Posterior vena cava (tissue), 2 donors: Measurements from ENCODE around the gene PCYT1A. TPM values are rescaled to one million over a fixed set of nuclear protein-coding genes. Genes with fewer than 3 reads are reported as not detected.
"Not testable (repeated sequence)": the region's sequence is repeated elsewhere in the genome, so short reads cannot be mapped to it uniquely, and the experiment has no call there.

ENCODE experiments used
- DNase-seq: peaks from one replicate; pipeline ENCODE4 v3.0.0-alpha.2; 2020; ENCODE audit warnings: low spot score
- intact Hi-C, 2 donors: fragments of 100-400 bp; cut with DNase I; formaldehyde crosslinking; loops; one replicate each; pipeline versions ENCODE4 v1.14.1 to v1.14.2; 2022 to 2023
- total RNA-seq, 2 donors: library from RNA; stranded (reverse); fragmentation: NEBNext Ultra II Directional; extraction: Animal tissue kit (Norgen Biotek cat#: 25700); gene quantifications; one replicate each; pipeline ENCODE4 v1.2.1, GENCODE V29; 2021
- donor health status: DM: yes; HTN: yes; CAD: no.
- donor health status: DM: yes; HTN: yes; CAD: no.

The PCYT1A gene
- total RNA-seq, 2 donors from 2014 or later = 62.9 to 64.9 TPM

DNA sequence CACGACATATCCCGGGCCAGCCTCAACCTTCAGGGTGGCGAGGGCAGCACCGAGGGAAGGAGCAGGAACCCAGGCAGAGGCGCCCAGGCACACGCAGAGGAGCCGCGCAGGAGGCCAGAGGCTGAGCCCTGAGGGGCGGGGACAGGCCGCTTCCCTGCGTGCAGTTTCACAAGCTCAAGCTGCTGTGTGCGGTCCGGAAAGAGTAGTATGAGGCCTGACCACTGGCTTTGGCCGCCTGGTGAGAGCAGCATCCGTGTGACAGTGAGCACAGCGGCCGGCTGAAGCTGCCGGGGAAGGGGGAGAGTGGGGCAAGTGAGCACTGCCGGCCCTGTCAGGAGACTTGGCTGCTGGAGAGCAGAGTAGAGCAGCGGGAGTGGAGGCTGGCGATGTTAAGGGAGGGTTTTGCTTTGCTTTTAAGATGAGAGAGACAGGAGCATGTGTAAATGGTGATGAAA lies 85.0 kb downstream of the PCYT1A start:
- DNase-seq = peak; percentile 91
- intact Hi-C loops = no loop called here

DNA sequence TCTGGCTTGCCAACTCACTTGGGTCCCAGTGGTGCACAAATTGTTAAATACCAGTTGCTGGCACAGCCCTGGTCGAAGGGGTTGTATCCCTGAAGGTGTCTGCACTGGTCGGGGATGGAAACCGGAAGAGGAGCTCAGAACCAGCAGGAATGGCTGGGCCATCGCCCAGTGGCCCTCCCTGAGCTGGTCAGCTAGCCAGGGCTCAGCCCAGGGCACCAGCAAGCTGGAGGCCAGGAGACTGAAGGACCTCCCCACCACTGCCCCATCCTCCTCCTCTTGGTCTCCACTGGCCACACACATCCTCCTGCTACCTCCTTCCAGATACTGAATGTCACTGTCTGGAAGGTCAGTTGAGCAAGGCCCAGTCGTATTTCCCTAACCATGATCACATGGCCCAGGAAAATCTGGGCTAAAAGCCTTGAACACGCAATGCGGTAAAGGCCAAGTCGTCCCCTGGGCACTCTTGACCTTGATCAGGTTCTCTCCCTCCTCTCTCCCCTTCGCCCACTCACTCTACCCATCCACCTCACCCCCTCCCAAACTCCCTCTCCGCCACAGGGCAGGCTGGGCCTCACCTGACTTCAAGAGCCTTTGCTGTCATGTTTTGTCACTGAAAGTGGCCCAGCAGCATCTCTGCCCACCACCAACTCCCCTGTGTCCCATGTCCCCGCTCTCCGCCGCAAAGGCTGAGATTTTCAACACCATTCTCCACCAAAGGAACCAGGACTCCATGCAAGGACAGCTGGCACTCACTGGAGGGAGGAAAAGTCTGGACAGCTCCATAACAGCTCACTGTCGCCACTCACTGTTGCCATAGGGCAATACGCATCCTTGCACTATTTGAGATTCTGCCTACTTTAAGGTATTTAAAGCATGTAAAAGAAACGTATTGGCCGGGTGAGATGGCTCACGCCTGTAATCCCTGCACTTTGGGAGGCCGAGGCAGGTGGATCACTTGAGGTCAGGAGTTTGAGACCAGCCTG lies 88.5 kb downstream of the PCYT1A start:
- intact Hi-C loops = loop anchor here (5.0 to 10.0 kb wide), 2 partner anchors 117 to 124 kb away; partner anchors contain the start of gene TFRC (in 1 of the 2)
- DNase-seq = no peak

DNA sequence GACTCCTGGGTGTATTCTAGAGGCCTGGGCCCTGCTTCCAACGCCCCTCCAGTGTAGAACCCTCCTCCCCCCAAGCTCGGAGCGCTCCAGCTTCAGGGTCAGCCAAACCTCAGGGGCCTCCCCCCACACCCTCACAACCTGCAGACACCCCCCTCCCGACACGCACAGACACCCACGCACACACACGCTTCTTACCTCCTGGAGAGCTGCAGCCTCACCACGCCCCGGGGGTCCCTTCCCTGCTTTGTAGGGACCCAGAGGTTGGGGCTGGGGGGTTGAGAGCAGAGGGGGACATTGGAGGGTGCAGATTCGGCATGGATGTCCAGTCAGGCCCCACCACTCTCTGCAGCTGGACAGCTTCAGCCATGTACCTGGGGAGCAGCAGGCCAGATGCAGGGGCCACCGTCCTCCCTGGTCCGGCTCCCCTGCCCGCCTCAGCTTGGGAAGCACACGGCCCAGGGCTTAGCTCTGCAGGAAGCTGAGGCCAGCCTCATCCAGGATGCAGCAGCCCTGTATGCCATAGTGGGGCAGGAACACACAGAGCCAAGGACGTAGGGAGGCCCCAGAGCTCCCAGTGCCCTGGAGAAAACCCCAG lies 89.3 kb downstream of the PCYT1A start:
- DNase-seq = no peak
- intact Hi-C loops = loop anchor here (5.0 to 10.0 kb wide), 2 partner anchors 116 to 123 kb away; partner anchors contain the start of gene TFRC (in 1 of the 2)

DNA sequence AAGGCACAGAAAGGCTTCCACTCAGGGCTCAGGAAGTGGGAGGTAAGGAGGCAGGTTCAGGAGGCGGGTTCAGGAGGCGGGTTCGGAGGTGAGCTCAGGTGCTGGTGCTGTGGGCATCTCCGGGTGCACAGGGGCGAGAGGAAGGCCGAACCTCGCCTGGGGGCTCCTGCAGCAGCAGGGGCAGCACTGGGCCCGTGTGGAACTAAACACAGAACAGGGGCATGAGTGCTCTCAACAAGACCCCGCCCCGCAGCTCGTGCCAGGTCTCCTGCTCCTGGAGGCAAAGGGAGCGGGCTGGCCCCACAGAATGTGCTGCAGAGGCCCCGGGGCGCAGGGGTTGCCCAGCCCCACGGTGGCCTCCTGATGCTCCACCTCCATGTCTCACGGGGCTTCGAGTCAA lies 90.0 kb downstream of the PCYT1A start:
- intact Hi-C loops = loop anchor here (5.0 to 10.0 kb wide), 2 partner anchors 115 to 123 kb away; partner anchors contain the start of gene TFRC (in 1 of the 2)
- no peak for DNase-seq

DNA sequence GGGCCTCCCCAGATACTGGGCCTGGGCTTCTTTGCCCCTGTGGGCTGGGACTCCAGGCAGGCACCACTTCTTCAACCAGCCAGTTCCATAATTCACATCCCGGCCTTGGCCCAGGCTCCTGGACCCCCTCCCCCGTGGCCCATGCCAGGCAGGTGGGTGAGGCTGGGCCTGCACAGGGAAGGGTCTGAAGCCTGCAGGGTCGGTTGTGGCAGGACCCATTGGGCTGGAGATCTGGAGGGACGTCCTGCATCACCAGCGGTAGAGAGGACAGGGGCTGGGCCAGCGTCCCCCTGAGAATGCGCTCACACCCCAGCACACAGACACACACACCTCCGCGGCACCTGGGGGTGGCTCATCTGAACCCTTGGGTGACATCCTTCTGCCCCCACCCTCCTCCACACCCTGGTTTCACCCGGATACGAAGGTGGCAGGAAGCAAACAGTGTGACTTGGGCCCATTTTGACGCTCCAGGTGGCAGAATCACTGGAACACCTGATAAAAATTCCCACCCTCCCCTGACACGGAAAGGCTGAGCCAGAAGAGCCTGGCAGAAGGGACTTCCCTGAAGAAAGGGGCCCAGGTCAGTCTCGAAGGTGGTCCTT lies 91.8 kb downstream of the PCYT1A start:
- intact Hi-C loops = loop anchor here (5.0 to 10.0 kb wide), 2 partner anchors 113 to 121 kb away; partner anchors contain the start of gene TFRC (in 1 of the 2)

DNA sequence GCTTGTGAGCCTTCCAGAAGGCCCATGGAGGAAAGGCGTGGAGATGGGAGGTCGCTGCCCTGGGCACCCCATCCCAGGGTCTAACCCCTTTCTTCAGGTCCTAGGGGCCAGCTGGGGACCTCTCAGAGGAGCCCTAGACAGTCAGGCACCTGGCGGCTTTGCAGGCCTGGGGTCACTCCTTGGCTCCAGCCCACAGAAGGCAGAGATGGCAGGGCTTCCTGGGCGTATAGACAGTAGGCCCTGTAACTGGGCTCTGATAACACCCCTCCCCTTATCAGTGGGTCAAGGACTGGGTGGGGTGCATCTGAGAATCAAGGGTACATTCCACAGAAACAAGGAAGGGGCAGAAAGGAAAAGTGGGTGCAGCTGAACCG lies 93.0 kb downstream of the PCYT1A start:
- DNase-seq = no peak
- intact Hi-C loops = loop anchor here in 1 of 2 donors (10.0 kb wide), 1 partner anchor 120 kb away; no protein-coding TSS in a partner anchor

More for the DNA sequence above, 91.8 kb downstream of the PCYT1A start:
- no peak for DNase-seq

DNA sequence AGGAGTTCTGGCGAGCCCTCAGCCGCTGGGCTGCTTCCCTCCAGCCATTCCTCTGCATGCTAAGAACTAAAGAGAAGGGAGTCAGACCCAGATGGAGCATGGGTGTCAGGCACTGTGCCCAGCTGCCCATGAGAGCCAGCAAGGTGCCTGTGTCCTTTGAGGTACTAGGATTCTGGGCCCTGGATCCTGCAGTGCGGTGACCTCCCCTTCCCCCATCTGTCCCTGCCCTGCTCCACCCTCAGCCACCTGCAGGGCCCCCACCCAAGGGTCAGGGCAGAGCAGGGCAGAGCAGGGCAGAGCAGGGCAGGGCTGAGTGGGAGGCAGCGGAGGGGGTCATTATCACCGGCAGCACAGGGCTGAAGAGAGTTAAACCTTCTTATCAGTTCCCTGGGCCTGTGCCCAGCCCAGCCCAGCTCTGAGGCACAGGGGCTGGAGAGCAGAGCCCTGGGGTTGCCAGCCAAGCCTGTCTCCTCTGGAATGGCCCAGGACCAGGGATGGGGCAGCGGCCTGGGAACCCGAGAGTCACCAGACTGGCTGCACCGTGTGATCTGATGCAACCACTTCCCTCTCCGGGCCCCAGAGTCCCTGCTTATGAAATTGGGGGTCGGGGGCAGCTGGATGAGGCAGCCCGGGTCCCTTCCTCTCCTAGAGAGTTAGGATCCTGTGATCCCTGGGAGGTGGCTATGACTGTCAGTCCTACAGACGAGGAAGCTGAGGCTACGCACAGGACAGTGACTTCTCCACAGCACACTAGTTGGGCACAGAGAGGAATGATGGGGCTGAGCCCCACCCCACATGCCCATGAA lies 93.6 kb downstream of the PCYT1A start:
- no peak for DNase-seq
- intact Hi-C loops = loop anchor here in 1 of 2 donors (10.0 kb wide), 1 partner anchor 119 kb away; no protein-coding TSS in a partner anchor

DNA sequence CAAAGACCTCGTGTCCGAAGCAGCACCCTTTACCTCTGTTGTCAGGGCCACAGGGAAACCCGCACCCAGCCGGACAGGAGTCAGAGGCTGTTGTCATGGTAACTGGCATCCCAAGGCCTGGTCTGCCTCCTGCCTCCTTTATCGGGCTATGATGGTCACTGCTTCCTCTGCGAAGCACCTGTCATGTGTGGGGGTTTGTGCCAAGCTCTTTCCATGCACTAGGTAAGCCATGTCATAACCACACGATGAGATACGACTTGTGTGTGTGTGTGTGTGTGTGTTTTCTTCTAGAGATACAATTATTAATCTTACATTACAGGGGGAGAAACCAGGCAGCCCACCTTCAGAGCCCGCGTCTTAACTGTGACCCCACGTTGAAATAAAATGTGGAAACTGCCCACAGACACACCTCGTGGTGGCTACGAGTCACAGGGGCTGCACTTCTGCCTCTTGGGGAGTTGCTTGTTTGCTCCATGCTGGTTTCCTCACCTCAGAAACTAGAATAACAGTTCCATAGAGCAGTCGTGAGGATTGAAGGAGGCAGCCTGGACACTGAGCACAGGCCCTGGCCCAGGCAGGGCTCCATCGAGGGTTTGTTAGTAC lies 94.3 kb downstream of the PCYT1A start:
- intact Hi-C loops = loop anchor here in 1 of 2 donors (10.0 kb wide), 1 partner anchor 118 kb away; no protein-coding TSS in a partner anchor
- no peak for DNase-seq

DNA sequence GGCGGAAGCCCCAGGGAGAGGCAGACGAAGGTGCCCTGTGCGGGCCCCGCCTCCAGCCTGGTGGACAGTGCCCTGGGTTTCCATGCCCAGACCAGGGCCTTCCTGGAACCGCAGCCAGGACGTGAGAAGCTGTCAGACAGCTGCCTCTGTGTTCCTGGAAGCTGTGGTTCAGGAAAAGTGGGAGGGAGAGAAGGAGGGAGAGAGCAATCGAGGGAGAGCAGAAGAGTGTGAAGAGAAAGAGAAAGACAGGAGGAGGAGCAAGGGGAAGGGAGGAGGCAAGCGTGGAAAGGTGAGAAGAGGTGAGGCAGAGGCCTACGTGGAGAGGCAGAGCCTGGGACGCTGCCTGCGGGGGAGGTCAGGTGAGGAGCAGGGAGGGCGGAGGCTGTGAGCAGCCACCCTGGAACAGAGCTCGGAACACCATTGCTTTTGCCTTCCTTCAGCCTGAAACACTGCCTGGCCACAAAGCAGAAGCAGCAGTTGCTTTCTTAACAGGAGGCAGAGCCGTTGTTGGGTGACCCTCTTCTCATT lies 94.9 kb downstream of the PCYT1A start:
- no peak for DNase-seq
- intact Hi-C loops = loop anchor here in 1 of 2 donors (10.0 kb wide), 1 partner anchor 118 kb away; no protein-coding TSS in a partner anchor

DNA sequence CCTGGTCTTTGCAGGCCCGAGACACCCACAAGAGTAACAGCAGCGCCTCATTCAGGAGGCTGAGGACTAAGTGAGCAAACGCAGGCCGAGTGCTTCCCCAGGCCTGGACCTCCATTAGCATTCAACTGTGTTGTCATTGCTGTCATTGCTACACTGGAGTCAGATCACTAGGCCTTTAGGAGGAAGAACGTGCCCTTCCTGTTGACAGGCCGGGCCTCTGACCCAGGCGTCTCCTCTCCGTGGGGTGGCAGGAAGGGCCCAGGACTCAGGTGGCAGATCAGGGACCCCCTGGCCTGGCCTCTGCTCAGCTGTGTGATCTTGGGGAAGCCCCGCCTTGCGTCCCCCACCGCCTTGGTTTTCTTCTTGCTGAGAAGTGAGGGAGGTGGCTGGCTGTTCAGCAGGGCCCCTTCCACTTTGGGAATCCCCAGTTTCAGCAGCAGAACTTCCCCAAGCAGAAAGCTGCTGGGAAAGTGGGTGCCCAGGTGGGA lies 95.4 kb downstream of the PCYT1A start:
- no peak for DNase-seq
- intact Hi-C loops = loop anchor here in 1 of 2 donors (10.0 kb wide), 1 partner anchor 117 kb away; no protein-coding TSS in a partner anchor

DNA sequence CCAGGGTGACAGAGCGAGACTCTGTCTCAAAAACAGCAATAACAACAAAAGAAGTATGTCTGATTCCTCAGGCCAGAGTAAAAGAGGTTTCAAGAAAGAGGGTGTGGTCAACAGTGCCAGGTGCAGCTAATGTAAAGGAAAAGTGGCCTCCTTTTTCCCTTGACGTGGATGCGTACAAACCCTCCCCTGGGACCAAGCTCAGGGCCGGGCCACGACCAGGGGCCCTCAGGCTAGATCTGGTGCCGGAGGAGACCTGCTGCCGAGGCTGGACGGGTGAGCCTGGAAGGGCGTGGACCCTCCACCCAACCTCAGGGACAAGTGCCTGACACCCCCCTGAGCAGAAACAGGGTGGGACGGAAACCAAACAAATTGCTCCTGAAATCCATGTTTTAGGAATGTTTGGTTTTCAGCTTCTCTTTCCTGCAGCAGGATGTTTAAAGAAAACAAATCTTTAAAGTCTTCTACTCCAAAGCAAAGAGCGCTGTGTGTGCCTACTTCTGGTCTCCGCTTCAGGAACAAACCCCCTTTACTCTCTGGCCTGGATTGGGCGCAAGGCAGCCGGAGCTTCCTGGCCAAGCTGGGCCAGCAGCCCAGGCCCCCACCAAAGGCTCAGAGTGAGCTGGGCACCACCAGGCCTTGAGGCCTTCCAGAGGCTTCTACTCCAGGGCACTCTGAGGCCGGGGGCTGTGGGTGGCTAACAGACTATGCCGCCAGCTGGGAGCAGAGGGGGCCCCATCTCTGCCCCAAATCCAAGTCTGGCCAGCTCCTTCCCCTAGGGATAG lies 97.8 kb downstream of the PCYT1A start:
- intact Hi-C loops = loop anchor here in 1 of 2 donors (10.0 kb wide), 1 partner anchor 115 kb away; no protein-coding TSS in a partner anchor
- DNase-seq = no peak

DNA sequence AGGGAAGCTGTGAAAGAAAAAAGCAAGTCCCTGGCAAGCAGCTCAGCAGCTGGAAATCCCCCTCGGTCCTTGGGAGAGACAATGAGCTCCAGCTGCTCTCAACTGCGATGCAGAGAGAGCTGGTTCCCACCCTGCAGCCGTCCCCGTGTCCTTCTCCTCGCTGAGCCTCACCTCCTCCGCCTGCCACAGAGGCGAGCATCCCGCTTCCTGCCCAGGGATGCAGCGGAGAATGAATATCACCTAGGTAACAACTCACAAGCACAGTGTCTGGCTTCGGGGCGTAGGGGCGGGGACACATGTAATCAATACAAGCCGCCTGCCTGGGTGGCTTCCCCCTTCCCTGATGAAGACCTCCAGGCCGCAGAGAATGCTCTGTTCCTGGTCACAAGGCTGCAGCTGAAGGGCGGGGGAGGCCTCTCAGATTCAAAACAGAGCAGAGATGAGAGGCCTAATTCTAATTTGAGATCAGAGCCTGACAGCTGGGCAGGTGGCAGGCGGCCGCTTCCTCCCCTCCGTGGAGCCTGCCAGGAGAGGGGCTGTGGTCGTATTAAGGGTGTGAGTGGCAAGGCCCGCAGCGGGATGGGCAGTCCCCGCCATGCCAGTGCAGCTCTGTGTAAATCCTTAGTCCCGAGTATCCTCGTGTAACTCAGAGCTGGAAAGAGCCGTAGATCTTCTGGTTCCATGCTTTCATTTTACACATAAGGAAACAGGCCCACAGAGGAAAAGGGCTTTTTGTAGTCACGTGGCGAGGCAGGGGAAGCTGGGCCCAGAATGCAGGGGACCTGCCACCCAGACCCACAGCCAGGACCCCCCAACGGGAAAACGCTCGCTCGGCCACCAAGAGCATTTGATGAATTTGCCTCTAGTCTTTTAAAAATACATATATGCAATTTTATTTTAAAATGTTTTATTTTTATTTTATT lies 100.6 kb downstream of the PCYT1A start:
- intact Hi-C loops = no loop called here
- no peak for DNase-seq

DNA sequence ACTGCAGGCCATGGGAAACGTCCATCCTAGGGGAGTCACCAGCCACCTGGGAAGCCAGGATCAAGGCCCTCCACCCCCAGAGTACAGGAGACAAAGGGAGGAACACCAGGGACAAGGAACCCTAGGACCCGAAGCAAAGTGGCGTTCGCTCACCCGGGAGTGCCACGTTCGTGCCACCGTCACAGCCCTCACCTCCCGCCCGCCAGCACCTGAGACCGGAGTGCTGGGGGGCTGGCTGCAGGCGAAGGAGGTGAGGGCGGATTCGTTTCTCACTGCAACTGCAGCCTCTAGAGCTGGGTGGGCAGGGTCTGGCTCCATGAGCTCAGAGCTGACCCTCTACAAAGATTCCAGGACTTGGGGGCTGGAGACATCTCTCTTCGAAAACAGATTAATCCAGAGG lies 102.6 kb downstream of the PCYT1A start:
- intact Hi-C loops = no loop called here

DNA sequence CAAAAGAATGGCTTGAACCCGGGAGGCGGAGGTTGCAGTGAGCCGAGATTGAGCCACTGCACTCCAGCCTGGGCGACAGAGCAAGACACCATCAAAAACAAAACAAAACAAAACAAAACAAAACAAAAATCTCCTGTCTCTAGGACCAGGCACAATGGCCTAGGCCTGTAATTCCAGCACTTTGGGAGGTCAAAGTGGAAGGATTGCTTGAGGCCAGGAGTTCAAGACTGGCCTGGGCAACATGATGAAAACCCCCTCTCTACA lies 103.4 kb downstream of the PCYT1A start:
- DNase-seq, intact Hi-C loops: not testable (repeated sequence)

More for the DNA sequence above, 102.6 kb downstream of the PCYT1A start:
- DNase-seq = no peak

DNA sequence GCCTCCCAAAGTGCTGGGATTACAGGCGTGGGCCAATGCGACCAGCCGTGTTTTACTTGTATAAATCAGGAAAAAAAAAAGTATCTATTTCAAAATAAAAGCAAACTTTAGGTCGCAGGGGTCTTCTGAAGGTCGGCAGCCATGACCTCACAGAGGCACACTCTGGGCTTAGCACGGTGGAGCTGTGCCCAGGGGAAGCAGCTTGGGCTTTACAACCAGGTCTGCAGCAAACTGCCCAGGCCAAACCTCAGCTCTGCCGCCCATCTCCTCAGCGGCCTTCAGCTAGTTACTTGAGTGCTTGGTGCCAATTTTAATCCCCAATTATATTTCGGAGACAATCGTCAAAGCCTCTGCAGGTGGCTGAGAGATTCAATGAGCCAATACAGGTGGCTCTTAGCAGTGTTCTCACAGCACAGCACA lies 106.4 kb downstream of the PCYT1A start:
- no peak for DNase-seq
- intact Hi-C loops = no loop called here

DNA sequence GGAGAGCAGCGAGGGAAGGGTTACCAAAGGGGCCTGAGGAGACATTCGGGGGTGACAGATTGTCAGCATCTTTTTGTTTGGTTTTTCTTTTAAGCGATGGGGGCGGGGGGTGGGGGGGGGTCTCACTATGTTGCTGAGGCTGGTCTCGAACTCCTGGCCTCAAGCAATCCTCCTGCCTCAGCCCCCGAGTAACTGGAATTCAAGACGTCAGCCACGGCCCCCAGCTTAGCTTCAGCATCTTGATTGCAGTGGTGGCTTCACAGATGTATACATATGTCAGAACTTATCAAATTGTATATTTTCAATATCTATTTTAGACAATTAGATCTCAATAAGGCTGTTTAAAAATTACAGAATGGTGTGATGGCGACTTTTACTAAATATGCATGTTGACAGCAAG lies 107.2 kb downstream of the PCYT1A start:
- no peak for DNase-seq
- intact Hi-C loops = no loop called here
